ENCODE data around the gene TP53RK. TPM values are rescaled to one million over a fixed set of nuclear protein-coding genes. Genes with fewer than 3 reads are reported as not detected.

Gene TP53RK
- polyA plus RNA-seq, 1 of the 3 experiments (the other 2 are of a cell fraction) = 5.5 TPM

GRCh38 chr20:46713957-46714834 lies 25.0 kb upstream of the TP53RK start:
- 95% methylated on average over 12 of the region's 15 CpGs for WGBS (ENCODE audit: low lambda C conversion rate)

More at GRCh38 chr20:46713957-46714834, 25.0 kb upstream of the TP53RK start:
- Histone ChIP-seq H3K9ac (no peak overlapping the region), H3F3A (replicated peaks; ENCODE audit: insufficient read depth) (no peaks in the 10 kb centered on the region), H3K27ac (ENCODE audit: low read depth in 2 of 2, low read length in 1 of 2) (no peak overlapping the region), H3K4me1 (ENCODE audit: control insufficient read depth in 1 of 2, insufficient read depth in 2 of 2, low read depth in 1 of 2, low read length in 1 of 2) (peaks cover 0 to 7% of the 10 kb centered on the region in 2 experiments; a peak in 1 of 4 replicates), H3K36me3 (replicated peaks in 1 of 2; ENCODE audit: control insufficient read depth in 1 of 2, insufficient read depth in 2 of 2, low read length in 1 of 2) (no peaks in the 10 kb centered on the region), H3K9me2 (no peaks in the 10 kb centered on the region), H3K9me3 (no peaks in the 10 kb centered on the region), H3K27me3 (ENCODE audit: insufficient read depth) (no peaks in the 10 kb centered on the region), H3K4me2 (no peak overlapping the region), H3K4me3 (ENCODE audit: low read depth in 2 of 2, low read length in 1 of 2) (no peak overlapping the region), H3K79me2 (ENCODE audit: insufficient read depth) (peaks cover 16% of the 10 kb centered on the region; the same call in 1 of the 2 replicates), H2AFZ (ENCODE audit: low read depth) (no peak overlapping the region), H4K20me1 (ENCODE audit: insufficient read depth) (no peaks in the 10 kb centered on the region)
- CTCF ChIA-PET = interaction anchor here (1.5 kb wide), 1 partner anchor 14 kb away, joined by 3 read pairs; no protein-coding TSS in a partner anchor
- TF ChIP-seq NRF1 (IDR thresholded peaks at IDR 0.05; ENCODE audit: low read depth, low read length) (no peak), POLR2AphosphoS5 (IDR thresholded peaks at IDR 0.05; ENCODE audit: low read depth, low read length) (no peak), RAD21 (IDR thresholded peaks at IDR 0.05; ENCODE audit: low read length) (no peak), MEF2A (IDR thresholded peaks at IDR 0.05; ENCODE audit: borderline replicate concordance, low read depth) (no peak), REST (IDR thresholded peaks at IDR 0.05; ENCODE audit: low read depth, low read length) (no peak), CTCF (IDR thresholded peaks at IDR 0.05) (no peak), GABPA (IDR thresholded peaks at IDR 0.05; ENCODE audit: low read depth) (no peak), RXRA (IDR thresholded peaks at IDR 0.05; ENCODE audit: borderline replicate concordance, low read depth) (no peak), TAF1 (IDR thresholded peaks at IDR 0.05; ENCODE audit: borderline replicate concordance, low read depth, low read length) (no peak), SIN3A (IDR thresholded peaks at IDR 0.05; ENCODE audit: borderline replicate concordance, low read depth, low read length) (no peak), CHD2 (IDR thresholded peaks at IDR 0.05; ENCODE audit: low read length, partially characterized antibody) (no peak), EP300 (IDR thresholded peaks at IDR 0.05; ENCODE audit: borderline replicate concordance in 1 of 2, low read depth in 1 of 2, low read length in 1 of 2) (no peak), FOXJ3 (CRISPR knock-in tag; IDR thresholded peaks at IDR 0.05) (no peak)
- POLR2A ChIA-PET = no interaction called here
- no peak for DNase-seq
